Panc1 (cell line): ENCODE results near the gene SLC2A11.

Source experiments
- CTCF ChIP-seq: fragments of 450-650 bp; IDR thresholded peaks from 2 replicates; pipeline ENCODE4 v1.5.1; 2017; ENCODE audit warnings: mild to moderate bottlenecking
- POLR2AphosphoS5 ChIP-seq: IDR thresholded peaks from 2 replicates; pipeline ENCODE4 v1.6.1; 2012; ENCODE audit warnings: mild to moderate bottlenecking, low read depth, low read length, moderate library complexity
- REST ChIP-seq, 2 experiments: IDR thresholded peaks; 2 replicates each; pipeline ENCODE4 v1.6.1; 2011 to 2012; ENCODE audit warnings: low read depth in 2 of 2, control low read depth in 1 of 2, low read length in 1 of 2, mild to moderate bottlenecking in 1 of 2, moderate library complexity in 1 of 2; ENCODE audit not compliant: insufficient read depth in 1 of 2

- TF ChIP-seq POLR2AphosphoS5 (no peak), REST (IDR thresholded peaks at IDR 0.05; ENCODE audit: insufficient read depth in 1 of 2, low read depth in 2 of 2, low read length in 1 of 2) (no peak), CTCF (no peak)
Observed at GRCh38 chr22:23859201-23859600, 1.5 kb downstream of the SLC2A11 start.
